Measurements from ENCODE around the gene MID1. TPM values are rescaled to one million over a fixed set of nuclear protein-coding genes. Genes with fewer than 3 reads are reported as not detected.

MID1 gene
- total RNA-seq, 1 experiment from 2014 or later, result 32.4 TPM

- POLR2A ChIA-PET, result no interaction called here
Measured at GRCh38 chrX:10564484-10564883, 55.9 kb downstream of the MID1 start.

GRCh38 chrX:10557166-10557565 is 63.2 kb downstream of the MID1 start:
- no TSS peak for BruUV-seq (replicated peaks)
- DNase-seq (ENCODE audit: low read depth, low spot score), result no peak
- Histone ChIP-seq H3K27ac (ENCODE audit: low read length) (no peak overlapping the region), H3K27me3 (ENCODE audit: control insufficient read depth, insufficient read depth, low read length) (no peaks in the 10 kb centered on the region), H3K9me3 (ENCODE audit: control insufficient read depth, insufficient read depth, low read depth, low read length) (no peaks in the 10 kb centered on the region), H3K36me3 (ENCODE audit: control insufficient read depth, insufficient read depth, low read length) (no peaks in the 10 kb centered on the region), H3K4me1 (ENCODE audit: control insufficient read depth, insufficient read depth, low read length) (no peaks in the 10 kb centered on the region; the same call in 1 of the 2 replicates), H3K4me3 (ENCODE audit: low read depth in 2 of 2, low read length in 2 of 2) (no peak overlapping the region)
- TF ChIP-seq REST (IDR thresholded peaks at IDR 0.05; ENCODE audit: insufficient read depth in 1 of 2, low read depth in 2 of 2, low read length in 1 of 2) (no peak), POLR2AphosphoS5 (IDR thresholded peaks at IDR 0.05; ENCODE audit: low read depth, low read length) (no peak)
- intact Hi-C loops (cut with micrococcal nuclease; ENCODE audit: unreplicated experiment), result no loop called here
- ChIA-PET CTCF (no interaction called here), POLR2A (no interaction called here)
- ATAC-seq, result no peak
- in situ Hi-C loops (cut with HindIII; ENCODE audit: low pct_unique_long_range_greater_than_20kb, low sequenced_read_pairs), result no loop called here

More at GRCh38 chrX:10564484-10564883, 55.9 kb downstream of the MID1 start:
- Histone ChIP-seq H3K36me3 (ENCODE audit: control insufficient read depth, insufficient read depth, low read length) (no peaks in the 10 kb centered on the region), H3K9me3 (ENCODE audit: control insufficient read depth, insufficient read depth, low read depth, low read length) (no peaks in the 10 kb centered on the region), H3K4me1 (ENCODE audit: control insufficient read depth, insufficient read depth, low read length) (peaks cover 14% of the 10 kb centered on the region), H3K27me3 (ENCODE audit: control insufficient read depth, insufficient read depth, low read length) (no peaks in the 10 kb centered on the region), H3K4me3 (ENCODE audit: low read depth in 2 of 2, low read length in 2 of 2) (no peak overlapping the region), H3K27ac (ENCODE audit: low read length) (no peak overlapping the region)
- intact Hi-C loops (cut with micrococcal nuclease; ENCODE audit: unreplicated experiment), result no loop called here
- no peak for TF ChIP-seq POLR2AphosphoS5 (IDR thresholded peaks at IDR 0.05; ENCODE audit: low read depth, low read length)
- no peak for TF ChIP-seq CTCF (IDR thresholded peaks at IDR 0.05)
- TF ChIP-seq REST (IDR thresholded peaks at IDR 0.05; ENCODE audit: insufficient read depth in 1 of 2, low read depth in 2 of 2, low read length in 1 of 2), result no peak
- no peak for TF ChIP-seq TCF7L2 (IDR thresholded peaks at IDR 0.05; ENCODE audit: low read depth, low read length)
- no peak for TF ChIP-seq SIN3A (IDR thresholded peaks at IDR 0.05; ENCODE audit: borderline replicate concordance, insufficient read depth, low read depth, low read length)
- in situ Hi-C loops (cut with HindIII; ENCODE audit: low pct_unique_long_range_greater_than_20kb, low sequenced_read_pairs), result no loop called here
- ATAC-seq, result no peak
- no peak for DNase-seq (ENCODE audit: low read depth, low spot score)
- BruUV-seq (replicated peaks), result TSS peak; percentile 24
- CTCF ChIA-PET, result no interaction called here
